OCI-LY1 (cell line): ENCODE data around the gene VTCN1.

Experiments
- CTCF ChIP-seq: fragments of 200-600 bp; sonication (generic), shearing (Covaris generic); IDR thresholded peaks from 2 replicates; pipeline ENCODE4 v1.5.1; 2017; ENCODE audit warnings: mild to moderate bottlenecking, antibody characterized with exemption, low read length, moderate library complexity, mixed read lengths
- EZH2 ChIP-seq: fragments of 200-600 bp; sonication (generic), shearing (Covaris generic); IDR thresholded peaks from 2 replicates; pipeline ENCODE4 v1.8.0; 2017; ENCODE audit warnings: borderline replicate concordance, mixed run types, mild to moderate bottlenecking, antibody characterized with exemption, low read length, moderate library complexity, mixed read lengths

DNA sequence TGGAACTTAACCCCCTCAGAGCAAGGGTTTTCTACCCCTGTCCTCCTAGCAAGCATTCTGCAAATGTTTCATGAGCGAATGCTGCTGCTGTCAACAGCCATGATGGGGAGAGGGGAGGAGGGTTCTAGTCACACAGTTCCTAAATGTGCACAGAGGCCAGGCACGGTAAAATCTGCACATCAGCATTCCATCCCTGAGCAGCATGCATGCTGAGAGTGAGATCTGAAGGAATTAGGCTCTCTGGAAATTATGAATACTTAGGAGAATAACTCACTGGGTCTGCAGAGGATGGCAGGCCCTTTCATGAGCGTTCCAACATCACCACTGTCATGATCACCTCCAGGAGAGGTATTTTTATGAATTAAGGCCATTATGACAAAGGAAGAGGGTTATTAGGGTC, 2.1 kb downstream of the VTCN1 start:
- TF ChIP-seq CTCF (no peak), EZH2 (no peak)
